GM12875 (cell line): Measurements from ENCODE around the gene CBFA2T3.
"Not testable (repeated sequence)": the region's sequence is repeated elsewhere in the genome, so short reads cannot be mapped to it uniquely, and the experiment has no call there.

Source experiments
- H3K4me3 ChIP-seq: one replicate; pipeline ENCODE4 v1.5.1; 2011; ENCODE audit warnings: low read depth, low read length, control low read depth
- TF ChIP-seq, protein P1 (sequence below): IDR thresholded peaks from 2 replicates; pipeline ENCODE4 v1.5.1; 2011; ENCODE audit warnings: low read depth, mild to moderate bottlenecking, control low read depth, inconsistent platforms, low read length, moderate library complexity, borderline replicate concordance; ENCODE audit not compliant: insufficient read depth

CBFA2T3 gene

DNA sequence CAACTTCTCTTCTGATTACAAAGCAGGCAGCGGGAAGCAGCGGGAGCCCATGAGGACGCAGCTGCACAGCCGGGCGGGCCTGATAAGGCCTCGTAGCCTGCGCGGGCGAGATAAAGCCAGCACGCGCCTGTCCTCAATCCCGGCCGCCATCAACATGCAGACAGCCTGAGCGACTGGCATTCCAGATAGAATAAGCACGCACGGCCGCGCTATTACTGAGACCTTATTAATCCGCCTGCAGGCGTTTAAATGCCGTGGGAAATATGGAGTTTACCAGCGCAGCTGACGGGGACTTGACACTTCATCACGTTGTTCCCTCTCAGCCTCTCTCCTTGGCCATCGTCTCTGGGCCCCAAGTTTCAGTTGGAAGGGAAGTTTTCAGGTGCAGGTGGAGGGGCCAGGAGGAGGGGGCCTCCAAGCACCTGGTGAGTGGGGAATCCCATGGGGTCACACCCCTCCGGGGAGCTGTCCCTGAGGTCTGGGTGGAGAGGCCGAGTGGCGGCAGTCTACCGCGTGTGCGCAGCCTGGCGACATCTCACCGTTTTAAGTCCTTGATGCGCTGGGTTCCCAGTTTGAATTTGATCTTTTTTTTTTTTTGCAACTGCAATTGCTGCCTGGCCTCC, 27.3 kb upstream of the CBFA2T3 start:
- no peak overlapping the region for H3K4me3 ChIP-seq
- TF ChIP-seq, protein P1, sequence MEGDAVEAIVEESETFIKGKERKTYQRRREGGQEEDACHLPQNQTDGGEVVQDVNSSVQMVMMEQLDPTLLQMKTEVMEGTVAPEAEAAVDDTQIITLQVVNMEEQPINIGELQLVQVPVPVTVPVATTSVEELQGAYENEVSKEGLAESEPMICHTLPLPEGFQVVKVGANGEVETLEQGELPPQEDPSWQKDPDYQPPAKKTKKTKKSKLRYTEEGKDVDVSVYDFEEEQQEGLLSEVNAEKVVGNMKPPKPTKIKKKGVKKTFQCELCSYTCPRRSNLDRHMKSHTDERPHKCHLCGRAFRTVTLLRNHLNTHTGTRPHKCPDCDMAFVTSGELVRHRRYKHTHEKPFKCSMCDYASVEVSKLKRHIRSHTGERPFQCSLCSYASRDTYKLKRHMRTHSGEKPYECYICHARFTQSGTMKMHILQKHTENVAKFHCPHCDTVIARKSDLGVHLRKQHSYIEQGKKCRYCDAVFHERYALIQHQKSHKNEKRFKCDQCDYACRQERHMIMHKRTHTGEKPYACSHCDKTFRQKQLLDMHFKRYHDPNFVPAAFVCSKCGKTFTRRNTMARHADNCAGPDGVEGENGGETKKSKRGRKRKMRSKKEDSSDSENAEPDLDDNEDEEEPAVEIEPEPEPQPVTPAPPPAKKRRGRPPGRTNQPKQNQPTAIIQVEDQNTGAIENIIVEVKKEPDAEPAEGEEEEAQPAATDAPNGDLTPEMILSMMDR = no peak

DNA sequence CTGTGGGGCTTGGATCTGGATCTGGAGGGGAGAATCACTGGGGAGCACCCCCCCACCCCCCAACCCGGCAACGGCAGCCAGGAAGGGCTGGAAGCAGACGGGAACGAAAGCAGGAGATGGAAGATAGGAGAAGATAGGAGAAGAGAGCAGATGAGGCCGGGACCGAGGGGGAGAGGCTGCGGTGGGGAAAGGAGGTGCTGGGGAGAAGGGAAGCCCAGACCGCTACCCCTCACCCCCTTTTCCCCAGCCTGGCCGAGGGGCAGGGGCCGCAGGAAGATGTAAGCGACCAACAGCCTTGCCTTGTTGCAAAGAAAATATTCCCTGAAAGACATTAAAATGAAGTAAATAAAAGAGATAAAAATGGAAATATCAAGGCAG, 26.8 kb upstream of the CBFA2T3 start:
- TF ChIP-seq, protein P1 = no peak
- no peak overlapping the region for H3K4me3 ChIP-seq

DNA sequence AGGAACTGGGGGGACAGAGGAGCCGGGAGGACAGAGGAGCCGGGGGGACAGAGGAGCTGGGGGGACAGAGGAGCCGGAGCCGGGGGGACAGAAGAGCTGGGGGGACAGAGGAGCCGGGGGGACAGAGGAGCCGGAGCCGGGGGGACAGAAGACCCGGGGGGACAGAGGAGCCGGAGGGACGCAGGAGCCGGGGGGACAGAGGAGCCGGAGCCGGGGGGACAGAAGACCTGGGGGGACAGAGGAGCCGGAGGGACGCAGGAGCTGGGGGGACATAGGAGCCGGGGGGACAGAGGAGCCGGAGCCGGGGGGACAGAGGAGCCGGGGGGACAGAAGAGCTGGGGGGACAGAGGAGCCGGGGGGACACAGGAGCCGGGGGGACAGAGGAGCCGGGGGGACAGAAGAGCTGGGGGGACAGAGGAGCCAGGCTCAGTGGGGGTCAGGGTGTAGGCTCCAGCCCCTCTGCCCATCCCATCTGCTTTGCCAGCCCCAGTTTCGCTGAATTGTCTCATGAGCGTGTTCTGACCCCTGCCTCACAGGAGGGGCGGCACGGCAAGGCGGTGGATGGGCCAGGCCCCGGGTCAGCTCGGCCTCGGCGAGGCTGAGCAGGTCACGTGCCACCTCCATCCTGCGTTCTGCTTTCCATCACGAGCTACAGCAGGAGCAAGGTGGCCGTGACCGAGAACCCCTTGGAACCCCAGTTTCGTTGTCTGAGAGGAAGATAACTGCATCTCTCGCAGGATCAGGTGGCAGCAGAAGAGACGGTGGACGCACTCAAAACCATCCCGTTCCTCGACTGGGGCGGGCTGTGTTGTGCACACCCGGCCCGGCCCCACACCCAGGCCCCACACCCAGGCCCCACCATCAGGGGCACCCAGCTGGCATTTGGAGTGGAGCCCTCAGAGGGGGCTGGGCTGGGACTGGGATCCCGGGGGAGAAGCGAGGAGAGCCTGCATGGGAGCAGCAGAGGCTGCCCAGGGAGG, 26.1 kb upstream of the CBFA2T3 start:
- no peak overlapping the region for H3K4me3 ChIP-seq
- TF ChIP-seq, protein P1 = no peak

DNA sequence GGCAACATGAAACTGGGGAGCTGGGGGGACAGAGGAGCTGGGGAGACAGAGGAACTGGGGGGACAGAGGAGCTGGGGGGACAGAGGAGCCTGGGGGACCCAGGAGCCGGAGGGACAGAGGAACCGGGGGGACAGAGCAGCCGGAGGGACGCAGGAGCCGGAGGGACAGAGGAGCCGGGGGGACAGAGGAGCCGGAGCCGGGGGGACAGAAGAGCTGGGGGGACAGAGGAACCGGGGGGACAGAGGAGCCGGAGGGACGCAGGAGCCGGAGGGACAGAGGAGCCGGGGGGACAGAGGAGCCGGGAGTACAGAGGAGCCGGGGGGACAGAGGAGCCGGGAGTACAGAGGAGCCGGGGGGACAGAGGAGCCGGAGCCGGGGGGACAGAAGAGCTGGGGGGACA, 25.1 kb upstream of the CBFA2T3 start:
- H3K4me3 ChIP-seq = not testable (repeated sequence)

DNA sequence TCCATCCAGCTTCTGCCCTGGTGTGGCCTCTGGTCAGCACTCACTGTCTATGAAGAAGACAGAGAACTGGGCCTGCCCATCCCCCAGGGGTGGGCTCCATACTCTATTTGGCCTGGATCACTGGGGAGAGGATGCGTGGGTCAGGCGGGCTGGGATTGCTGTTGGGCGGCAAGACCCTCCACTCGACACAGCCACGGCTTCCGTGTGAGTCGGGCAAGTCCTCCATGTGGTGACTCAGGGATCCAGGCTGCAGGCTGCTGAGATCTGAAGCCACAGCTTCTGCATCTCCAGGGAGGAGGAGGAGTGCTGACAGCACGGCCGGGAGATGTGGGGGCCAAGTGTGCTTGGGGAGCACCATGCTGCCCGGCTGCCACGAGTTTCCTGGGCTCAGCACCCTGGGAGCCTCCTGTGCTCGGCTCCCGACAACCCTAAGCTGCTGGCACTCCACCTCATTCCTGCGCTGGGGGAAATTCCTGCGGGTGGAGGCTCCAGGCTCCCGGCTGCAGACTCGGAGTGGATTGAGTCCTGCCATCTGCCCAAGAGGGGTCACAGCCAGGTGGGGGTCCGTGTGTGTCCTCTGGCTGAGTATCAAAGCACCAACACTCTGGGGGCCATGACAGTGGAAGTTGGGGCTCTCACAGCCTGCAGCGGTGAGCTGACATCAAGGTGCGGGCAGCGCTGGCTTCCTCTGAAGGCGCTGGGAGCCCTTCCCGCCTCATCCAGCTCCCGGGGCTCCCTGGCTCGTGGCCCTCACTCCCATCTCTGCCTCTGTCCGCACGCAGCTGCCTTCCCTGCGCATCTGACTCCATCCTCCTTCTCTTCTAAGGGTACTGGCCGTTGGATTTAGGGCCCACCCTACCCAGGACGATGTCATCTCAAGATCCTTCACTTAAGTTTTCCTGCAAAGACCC, 24.4 kb upstream of the CBFA2T3 start:
- no peak overlapping the region for H3K4me3 ChIP-seq
- TF ChIP-seq, protein P1 = no peak

DNA sequence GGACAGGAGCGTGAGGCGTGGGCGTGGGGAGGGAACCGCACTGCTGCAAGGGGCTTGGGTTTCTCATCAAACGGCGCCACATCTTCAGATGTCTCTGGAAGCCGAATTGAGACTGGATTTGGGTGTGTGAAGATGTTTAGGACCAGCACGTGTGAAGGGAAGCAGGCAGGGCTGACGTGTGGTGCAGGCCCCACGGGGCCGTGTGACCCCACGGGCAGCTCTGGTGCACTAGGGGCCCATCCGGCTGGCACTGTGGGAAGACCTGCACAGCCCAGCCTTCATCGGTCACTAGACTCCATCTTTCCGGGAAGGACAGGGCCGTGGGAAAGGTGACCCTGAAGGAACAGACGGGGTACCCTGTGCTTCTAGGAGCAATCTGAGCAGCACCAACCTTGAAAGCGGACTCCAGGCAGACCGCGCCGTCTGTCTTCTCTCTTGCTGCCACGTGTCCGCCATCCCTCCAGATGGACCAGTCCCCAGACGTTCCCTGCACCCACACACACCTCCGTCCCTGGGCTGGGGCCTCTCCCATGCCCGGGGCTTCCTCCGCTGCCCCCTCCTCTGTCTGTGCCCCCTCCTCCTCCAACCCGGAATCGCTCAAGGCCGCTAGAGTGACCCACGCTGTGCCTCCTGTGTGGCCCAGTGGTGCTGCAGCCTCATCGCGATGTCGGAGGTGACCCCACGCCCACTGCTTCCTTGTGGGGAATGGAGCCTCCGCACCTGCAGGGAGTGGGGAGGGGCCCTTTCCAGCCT, 23.4 kb upstream of the CBFA2T3 start:
- TF ChIP-seq, protein P1 = no peak
- no peak overlapping the region for H3K4me3 ChIP-seq
